IMR-90 (cell line): ENCODE measurements around the gene EPB41L3. TPM values are rescaled to one million over a fixed set of nuclear protein-coding genes. Genes with fewer than 3 reads are reported as not detected.

Source experiments
- ATAC-seq: fragments of 200-7000 bp; cut with Tn5 transposase; 2 replicates; pipeline ENCODE4 v1.9.1; 2020; ENCODE audit warnings: low read depth, mild to moderate bottlenecking, moderate library complexity
- BruUV-seq: library from RNA; stranded (reverse); fragments of 400-500 nt; replicated peaks from 2 replicates; lab custom pipeline; 2021; lab: Mats Ljungman, UMichigan
- CTCF ChIA-PET: fragments of 300-600 bp; formaldehyde crosslinking; extraction: SDS; loops from one replicate; lab custom pipeline; 2021; ENCODE audit warnings: antibody characterized with exemption; lab: Yijun Ruan, JAX
- POLR2A ChIA-PET: fragments of 300-600 bp; sonication (Branson Sonifier 250); formaldehyde crosslinking; loops from one replicate; lab custom pipeline; 2022; ENCODE audit warnings: antibody characterized with exemption; ENCODE audit not compliant: unreplicated experiment; lab: Charles Lee
- DNase-seq: peaks from one replicate; pipeline ENCODE4 v3.0.0; 2013
- H2AFZ ChIP-seq: replicated peaks from 2 replicates; pipeline ENCODE3; 2013; ENCODE audit warnings: low read length, mild to moderate bottlenecking; ENCODE audit not compliant: poor library complexity
- H2AK5ac ChIP-seq: 2 replicates; pipeline ENCODE4 v1.6.1; 2013; ENCODE audit warnings: low read depth, low read length, inconsistent platforms
- H2AK9ac ChIP-seq: replicated peaks from 2 replicates; pipeline ENCODE3; 2013; ENCODE audit warnings: mild to moderate bottlenecking, low read depth, low read length, moderate library complexity; ENCODE audit not compliant: poor library complexity
- H2BK120ac ChIP-seq: 2 replicates; pipeline ENCODE4 v1.6.1; 2013; ENCODE audit warnings: low read depth, low read length, inconsistent platforms
- H2BK15ac ChIP-seq: 3 replicates; pipeline ENCODE4 v1.6.1; 2013; ENCODE audit warnings: low read depth, low read length, inconsistent platforms
- H2BK20ac ChIP-seq: 2 replicates; pipeline ENCODE4 v1.6.1; 2013; ENCODE audit warnings: low read depth, mild to moderate bottlenecking, inconsistent platforms, low read length, moderate library complexity
- H2BK5ac ChIP-seq: 2 replicates; pipeline ENCODE4 v1.6.1; 2013; ENCODE audit warnings: mild to moderate bottlenecking, low read depth, low read length, inconsistent platforms; ENCODE audit not compliant: poor library complexity, severe bottlenecking
- H3K14ac ChIP-seq: replicated peaks from 2 replicates; pipeline ENCODE4 v1.6.1; 2013; ENCODE audit warnings: low read depth, low read length, inconsistent platforms
- H3K18ac ChIP-seq: 2 replicates; pipeline ENCODE4 v1.6.1; 2013; ENCODE audit warnings: low read depth, low read length, control low read depth
- H3K23ac ChIP-seq: 2 replicates; pipeline ENCODE4 v1.6.1; 2013; ENCODE audit warnings: low read depth, low read length, inconsistent platforms
- H3K27ac ChIP-seq: 2 replicates; pipeline ENCODE4 v1.5.1; 2013; ENCODE audit warnings: mild to moderate bottlenecking, control low read depth, low read length; ENCODE audit not compliant: insufficient read depth
- H3K27me3 ChIP-seq: 2 replicates; pipeline ENCODE4 v1.6.1; 2013; ENCODE audit warnings: low read length; ENCODE audit not compliant: control insufficient read depth, insufficient read depth
- H3K36me3 ChIP-seq: 2 replicates; pipeline ENCODE4 v1.6.1; 2013; ENCODE audit warnings: low read length, mixed read lengths; ENCODE audit not compliant: control insufficient read depth, insufficient read depth
- H3K4ac ChIP-seq: 2 replicates; pipeline ENCODE4 v1.6.1; 2013; ENCODE audit warnings: low read depth, low read length, inconsistent platforms
- H3K4me1 ChIP-seq: 2 replicates; pipeline ENCODE4 v1.6.1; 2013; ENCODE audit warnings: low read length, mixed read lengths; ENCODE audit not compliant: control insufficient read depth, insufficient read depth
- H3K4me2 ChIP-seq: 2 replicates; pipeline ENCODE4 v1.6.1; 2013; ENCODE audit warnings: low read depth, mild to moderate bottlenecking, control low read depth, low read length, moderate library complexity
- H3K4me3 ChIP-seq: 2 replicates; pipeline ENCODE4 v1.5.1; 2013; ENCODE audit warnings: low read depth, mild to moderate bottlenecking, control low read depth, low read length, moderate library complexity; ENCODE audit not compliant: insufficient read depth
- H3K56ac ChIP-seq: 2 replicates; pipeline ENCODE4 v1.6.1; 2013; ENCODE audit warnings: low read length, inconsistent platforms; ENCODE audit not compliant: insufficient read depth; ENCODE audit errors: extremely low read depth
- H3K79me1 ChIP-seq, 2 experiments: 2 replicates each; pipeline ENCODE4 v1.6.1; 2013; ENCODE audit warnings: low read length in 2 of 2, inconsistent platforms in 1 of 2, low read depth in 1 of 2
- H3K9ac ChIP-seq: 2 replicates; pipeline ENCODE4 v1.6.1; 2013; ENCODE audit warnings: low read depth, low read length, control low read depth
- H3K9me1 ChIP-seq: 2 replicates; pipeline ENCODE4 v1.6.1; 2013; ENCODE audit warnings: low read length, inconsistent platforms; ENCODE audit not compliant: insufficient read depth
- H3K9me3 ChIP-seq: 2 replicates; pipeline ENCODE4 v1.6.1; 2013; ENCODE audit warnings: low read length; ENCODE audit not compliant: control insufficient read depth, insufficient read depth
- H4K20me1 ChIP-seq: 2 replicates; pipeline ENCODE4 v1.6.1; 2013; ENCODE audit warnings: low read length, inconsistent platforms; ENCODE audit not compliant: insufficient read depth
- H4K5ac ChIP-seq: 2 replicates; pipeline ENCODE4 v1.6.1; 2013; ENCODE audit warnings: mild to moderate bottlenecking, low read depth, low read length, control low read depth
- H4K8ac ChIP-seq, 2 experiments: 2 replicates each; pipeline ENCODE4 v1.6.1; 2013; ENCODE audit warnings: low read depth in 2 of 2, low read length in 2 of 2, control low read depth in 1 of 2, inconsistent platforms in 1 of 2
- H4K91ac ChIP-seq: 2 replicates; pipeline ENCODE4 v1.6.1; 2013; ENCODE audit warnings: low read depth, low read length, inconsistent platforms; ENCODE audit not compliant: insufficient read depth
- CEBPB ChIP-seq: IDR thresholded peaks from 2 replicates; pipeline ENCODE4 v1.6.1; 2012; ENCODE audit warnings: low read depth, low read length, improper control_type of control experiment
- CHD1 ChIP-seq: IDR thresholded peaks from 2 replicates; pipeline ENCODE4 v1.6.1; 2012; ENCODE audit warnings: low read depth, low read length, improper control_type of control experiment
- CTCF ChIP-seq: conservative IDR thresholded peaks from 2 replicates; pipeline ENCODE4 v1.5.1; 2012; ENCODE audit warnings: mild to moderate bottlenecking, low read depth, low read length, improper control_type of control experiment
- FOS ChIP-seq: fragments of 150-350 bp; IDR thresholded peaks from 2 replicates; pipeline ENCODE4 v1.6.1; 2016; ENCODE audit warnings: low read depth, low read length
- MAFK ChIP-seq: IDR thresholded peaks from 2 replicates; pipeline ENCODE4 v1.6.1; 2012; ENCODE audit warnings: low read depth, low read length, improper control_type of control experiment
- MAZ ChIP-seq: IDR thresholded peaks from 2 replicates; pipeline ENCODE4 v1.6.1; 2012; ENCODE audit warnings: low read depth, mild to moderate bottlenecking, low read length, improper control_type of control experiment, moderate library complexity, borderline replicate concordance
- MXI1 ChIP-seq: IDR thresholded peaks from 2 replicates; pipeline ENCODE4 v1.6.1; 2012; ENCODE audit warnings: low read depth, mild to moderate bottlenecking, low read length, moderate library complexity, borderline replicate concordance
- NFE2L2 ChIP-seq: fragments of 150-350 bp; IDR thresholded peaks from 2 replicates; pipeline ENCODE4 v1.6.1; 2016; ENCODE audit warnings: low read depth, mild to moderate bottlenecking, low read length
- POLR2A ChIP-seq: IDR thresholded peaks from 2 replicates; pipeline ENCODE4 v1.6.1; 2012; ENCODE audit warnings: mild to moderate bottlenecking, low read depth, low read length
- RAD21 ChIP-seq: IDR thresholded peaks from 2 replicates; pipeline ENCODE4 v1.6.1; 2012; ENCODE audit warnings: low read length, improper control_type of control experiment
- RCOR1 ChIP-seq: IDR thresholded peaks from 2 replicates; pipeline ENCODE4 v1.6.1; 2012; ENCODE audit warnings: mild to moderate bottlenecking, low read length, improper control_type of control experiment; ENCODE audit not compliant: insufficient replicate concordance
- RFX5 ChIP-seq: IDR thresholded peaks from 2 replicates; pipeline ENCODE4 v1.8.0; 2012; ENCODE audit warnings: low read depth, mild to moderate bottlenecking, low read length, moderate library complexity
- SMC3 ChIP-seq: fragments of 150-350 bp; IDR thresholded peaks from 2 replicates; pipeline ENCODE4 v1.6.1; 2016; ENCODE audit warnings: low read depth, mild to moderate bottlenecking, antibody characterized with exemption, low read length, moderate library complexity
- USF2 ChIP-seq: fragments of 150-350 bp; IDR thresholded peaks from 2 replicates; pipeline ENCODE4 v1.6.1; 2017; ENCODE audit warnings: mild to moderate bottlenecking, antibody characterized with exemption, low read length, low read depth
- WGBS, 2 experiments: methylation state at CpG; one replicate each; pipeline versions ENCODE4 v1.1.5 to v1.1.7; 2013; ENCODE audit warnings: missing lambda C conversion rate in 2 of 2; ENCODE audit not compliant: insufficient read length in 1 of 2; ENCODE audit errors: extremely low coverage in 2 of 2; 5-methylcytosine and 5-hydroxymethylcytosine counted together
- dilution Hi-C: fragments of 300-500 bp; cut with HindIII; formaldehyde crosslinking; loops from one replicate; pipeline ENCODE4 v1.14.3; 2018; ENCODE audit warnings: low sequenced_read_pairs; ENCODE audit not compliant: unreplicated experiment
- in situ Hi-C: fragments of 300-500 bp; cut with MboI; formaldehyde crosslinking; loops from 3 replicates; pipeline ENCODE4 v1.14.3; 2019; ENCODE audit warnings: low sequenced_read_pairs, inconsistent platforms, mixed read lengths
- intact Hi-C: fragments of 100-400 bp; cut with micrococcal nuclease; formaldehyde crosslinking; loops from 2 replicates; pipeline ENCODE4 v1.10.0; 2022
- polyA plus RNA-seq, 3 experiments: library from polyadenylated mRNA; depleted of rRNA; stranded (reverse); fragments of >200 nt; gene quantifications; 2 replicates each; pipeline ENCODE4 v1.2.3, GENCODE V29; 2012; ENCODE audit warnings: low replicate concordance in 1 of 3
- total RNA-seq: library from RNA; depleted of rRNA; stranded (reverse); fragments of >200 nt; gene quantifications from 2 replicates; pipeline ENCODE4 v1.2.3, GENCODE V29; 2012
- TF ChIP-seq, protein P1 (sequence below): fragments of 150-350 bp; IDR thresholded peaks from 2 replicates; pipeline ENCODE4 v1.6.1; 2016; ENCODE audit warnings: low read depth, mild to moderate bottlenecking, low read length, moderate library complexity, borderline replicate concordance

EPB41L3 gene
- total and polyA plus RNA-seq, 2 of the 4 experiments (the other 2 are of a cell fraction): 36.6 to 70.3 TPM

- POLR2A ChIA-PET: no interaction called here
- Histone ChIP-seq H2BK15ac (no peak overlapping the region), H3K23ac (no peak overlapping the region), H3K14ac (0 out of 2 replicates have a peak overlapping the region, but pooled peaks have one; percentile 58), H2AK9ac (no peak overlapping the region), H3K56ac (no peak overlapping the region), H3K4ac (no peak overlapping the region), H4K91ac (no peak overlapping the region), H3K27me3 (no peaks in the 10 kb centered on the region), H2AFZ (peak overlapping the region; percentile 58), H3K9ac (no peak overlapping the region), H3K4me3 (no peak overlapping the region), H2BK5ac (no peak overlapping the region), H3K4me2 (peak overlapping the region; percentile 74; the same call in 1 of the 2 replicates), H3K18ac (no peak overlapping the region), H2BK120ac (no peak overlapping the region), H2BK20ac (no peak overlapping the region), H4K5ac (no peak overlapping the region), H4K20me1 (peaks cover 33% of the 10 kb centered on the region; the same call in 1 of the 2 replicates), H3K4me1 (peaks cover 9% of the 10 kb centered on the region), H3K9me1 (peaks cover 7% of the 10 kb centered on the region; the same call in 1 of the 2 replicates), H3K9me3 (no peaks in the 10 kb centered on the region), H2AK5ac (no peak overlapping the region), H3K36me3 (no peaks in the 10 kb centered on the region), H4K8ac (no peak overlapping the region), H3K27ac (no peak overlapping the region), H3K79me1 (peaks cover 7 to 50% of the 10 kb centered on the region in 2 experiments)
- dilution Hi-C loops (no loop called here), in situ Hi-C loops (no loop called here), intact Hi-C loops (no loop called here)
- DNase-seq (peak; percentile 71), ATAC-seq (peak; percentile 27)
- TF ChIP-seq SMC3 (no peak), RFX5 (no peak), CEBPB (peak; percentile 18; the same call in 1 of the 2 replicates), MAZ (no peak), RCOR1 (no peak), CTCF (no peak), MAFK (no peak), FOS (0 out of 2 replicates have a peak, but pooled peaks have one; percentile 5), RAD21 (no peak), MXI1 (no peak), USF2 (no peak), CHD1 (no peak), POLR2A (no peak), NFE2L2 (no peak)
- TF ChIP-seq, protein P1, sequence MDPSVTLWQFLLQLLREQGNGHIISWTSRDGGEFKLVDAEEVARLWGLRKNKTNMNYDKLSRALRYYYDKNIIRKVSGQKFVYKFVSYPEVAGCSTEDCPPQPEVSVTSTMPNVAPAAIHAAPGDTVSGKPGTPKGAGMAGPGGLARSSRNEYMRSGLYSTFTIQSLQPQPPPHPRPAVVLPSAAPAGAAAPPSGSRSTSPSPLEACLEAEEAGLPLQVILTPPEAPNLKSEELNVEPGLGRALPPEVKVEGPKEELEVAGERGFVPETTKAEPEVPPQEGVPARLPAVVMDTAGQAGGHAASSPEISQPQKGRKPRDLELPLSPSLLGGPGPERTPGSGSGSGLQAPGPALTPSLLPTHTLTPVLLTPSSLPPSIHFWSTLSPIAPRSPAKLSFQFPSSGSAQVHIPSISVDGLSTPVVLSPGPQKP: no peak
- CTCF ChIA-PET: no interaction called here
- 35% methylated on average over 9 of the region's 13 CpGs; no CpG with 5 or more reads in 1 of the 2 experiments for WGBS, 2 experiments
- BruUV-seq: no TSS peak
These were observed 24.9 kb downstream of the EPB41L3 start for GRCh38 chr18:5518899-5519371.
